Choroid plexus epithelial cell (primary cell): ENCODE data around the gene ZNF814.
A peak's percentile ranks its signal among the peaks of the same experiment; 100 is the strongest.
"Not testable (repeated sequence)": the region's sequence is repeated elsewhere in the genome, so short reads cannot be mapped to it uniquely, and the experiment has no call there.

ENCODE experiments used
- DNase-seq: peaks from one replicate; pipeline ENCODE4 v3.0.0-alpha.2; 2010; ENCODE audit warnings: low read depth
- H3K4me3 ChIP-seq: 2 replicates; pipeline ENCODE4 v1.5.1; 2011; ENCODE audit warnings: low read depth, mild to moderate bottlenecking, control low read depth, low read length, moderate library complexity
- CTCF ChIP-seq: conservative IDR thresholded peaks from 2 replicates; pipeline ENCODE4 v1.5.1; 2011; ENCODE audit warnings: low read depth, mild to moderate bottlenecking, control low read depth, inconsistent platforms, low read length, moderate library complexity

ZNF814 gene

DNA sequence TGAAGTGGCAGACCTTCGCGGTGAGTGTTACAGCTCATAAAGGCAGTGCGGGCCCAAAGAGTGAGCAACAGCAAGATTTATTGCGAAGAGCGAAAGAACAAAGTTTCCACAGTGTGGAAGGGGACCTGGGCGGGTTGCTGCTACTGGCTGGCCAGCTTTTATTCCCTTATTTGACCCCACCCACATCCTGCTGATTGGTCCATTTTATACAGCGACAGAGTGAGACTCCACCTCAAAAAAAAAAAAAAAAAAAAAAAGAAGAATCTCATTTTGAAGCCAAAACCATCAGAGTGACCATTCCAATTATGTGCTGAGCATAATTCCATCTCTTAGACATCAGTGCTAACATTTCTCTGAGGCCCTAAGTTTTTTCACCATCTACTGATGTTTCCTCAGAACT lies 72.2 kb downstream of the ZNF814 start:
- TF ChIP-seq CTCF: no peak

DNA sequence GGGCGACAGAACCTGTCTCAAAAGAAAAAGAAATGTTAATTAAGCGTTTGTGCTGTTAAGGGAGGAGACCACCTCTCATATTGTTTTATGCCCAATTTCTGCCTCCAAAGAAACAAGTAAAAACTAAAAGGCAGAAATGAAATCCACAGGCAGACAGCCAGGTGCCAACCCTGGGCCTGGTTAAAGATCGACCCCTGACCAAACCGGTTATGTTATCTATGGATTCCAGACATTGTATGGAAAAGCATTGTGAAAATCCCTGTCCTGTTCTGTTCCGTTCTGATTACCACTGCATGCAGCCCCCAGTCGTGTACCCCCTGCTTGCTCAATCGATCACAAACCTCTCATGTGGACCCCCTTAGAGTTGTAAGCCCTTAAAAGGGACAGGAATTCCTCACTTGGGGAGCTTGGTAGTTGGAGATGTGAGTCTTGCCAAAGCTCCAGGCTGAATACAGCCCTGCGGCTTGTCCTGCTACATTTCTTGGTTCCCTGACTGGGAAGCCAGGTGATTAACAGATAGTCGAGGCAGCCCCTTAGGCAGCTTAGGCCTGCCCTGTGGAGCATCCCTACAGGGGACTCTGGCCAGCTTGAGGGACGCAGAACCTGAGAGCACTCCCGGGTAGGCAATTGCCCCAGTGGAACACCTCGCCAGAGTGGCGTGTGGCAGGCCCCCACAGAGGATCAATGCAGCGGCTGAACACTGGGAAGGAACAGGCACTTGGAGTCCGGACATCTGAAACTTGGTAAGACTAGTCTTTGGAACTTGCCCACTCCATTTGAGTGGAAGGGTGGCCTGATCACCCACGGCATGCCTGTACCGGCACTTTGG lies 73.4 kb downstream of the ZNF814 start:
- H3K4me3 ChIP-seq: peak overlapping the region; percentile 96
- no peak for TF ChIP-seq CTCF
- no peak for DNase-seq

More for the DNA sequence above, 72.2 kb downstream of the ZNF814 start:
- DNase-seq: no peak
- H3K4me3 ChIP-seq: no peak overlapping the region

GRCh38 chr19:57814505-57815246 lies 74.2 kb downstream of the ZNF814 start, which contains the start of gene ZNF552:
TSS of gene ZNF552 (minus strand) at chr19:57814913. CDS start at chr19:57814743, 170 bp downstream.
- peak; percentile 94 for DNase-seq
- no peak for TF ChIP-seq CTCF

GRCh38 chr19:57813919-57814504 lies 74.8 kb downstream of the ZNF814 start:
- no peak for DNase-seq
- H3K4me3 ChIP-seq: peak overlapping the region; percentile 96
- TF ChIP-seq CTCF: no peak

More at GRCh38 chr19:57814505-57815246, 74.2 kb downstream of the ZNF814 start, which contains the start of gene ZNF552:
- peak within 1 kb of the TSS; percentile 96 for H3K4me3 ChIP-seq

DNA sequence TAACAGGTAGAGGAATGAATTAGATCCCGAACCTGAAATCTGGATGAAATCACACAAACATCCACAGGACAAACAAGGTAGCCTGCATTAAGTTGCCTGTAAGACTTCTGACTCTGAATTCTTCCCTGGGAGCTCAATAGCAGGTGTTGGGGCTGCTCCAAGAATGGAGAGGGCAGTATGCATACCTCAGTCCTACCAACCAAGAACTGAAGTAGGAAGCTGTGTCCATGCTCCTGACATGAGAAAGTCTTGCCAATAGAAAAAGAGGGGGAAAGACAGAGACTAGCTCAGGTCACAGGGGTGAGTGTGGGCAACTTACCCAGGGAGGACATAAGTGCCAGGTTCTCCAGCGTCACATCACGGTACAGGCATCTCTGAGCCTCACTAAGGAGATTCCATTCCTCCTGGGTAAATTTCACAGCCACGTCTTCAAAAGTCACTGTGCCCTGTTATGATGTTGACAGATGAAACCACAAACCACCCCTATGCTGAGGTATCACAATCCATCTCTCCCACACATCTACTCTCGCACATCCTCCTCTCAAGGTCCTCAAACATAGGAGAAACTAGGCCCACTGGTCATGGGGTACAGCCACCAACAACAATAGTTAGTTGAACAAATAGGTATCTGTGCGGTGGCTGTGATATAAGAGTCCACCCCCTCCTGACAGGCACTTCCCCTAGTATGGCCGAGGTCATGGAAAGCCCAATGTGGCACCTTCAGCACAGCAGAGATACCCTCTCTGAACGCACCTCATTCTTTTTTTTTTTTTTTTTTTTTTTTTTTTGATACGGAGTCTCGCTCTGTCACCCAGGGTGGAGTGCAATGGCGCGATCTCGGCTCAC lies 75.6 kb downstream of the ZNF814 start:
- not testable (repeated sequence) for DNase-seq, H3K4me3 ChIP-seq

- no peak for DNase-seq
- TF ChIP-seq CTCF: no peak
- H3K4me3 ChIP-seq: no peak overlapping the region
Measured at GRCh38 chr19:57812226-57812625, 76.6 kb downstream of the ZNF814 start.

GRCh38 chr19:57810410-57811295 lies 78.2 kb downstream of the ZNF814 start:
- not testable (repeated sequence) for H3K4me3 ChIP-seq, DNase-seq
